Neural cell (in vitro differentiated cells): Measurements from ENCODE around the gene SPRY4. TPM values are rescaled to one million over a fixed set of nuclear protein-coding genes. Genes with fewer than 3 reads are reported as not detected.

Experiments used
- H2AFZ ChIP-seq: fragments of 200-600, 300-800 bp; sonication (generic), shearing (Covaris generic); 2 replicates; pipeline ENCODE4 v1.6.0; 2014; ENCODE audit warnings: low read depth, mild to moderate bottlenecking, antibody characterized with exemption, low read length, moderate library complexity
- H3F3A ChIP-seq: fragments of 200-600 bp; shearing (Covaris generic); 2 replicates; pipeline ENCODE4 v1.6.1; 2016; ENCODE audit warnings: mild to moderate bottlenecking, moderate library complexity, mixed read lengths, antibody characterized with exemption, low read length; ENCODE audit not compliant: insufficient read depth, poor library complexity, severe bottlenecking
- H3K27ac ChIP-seq: fragments of 200-600, 300-800 bp; sonication (generic), shearing (Covaris generic); 2 replicates; pipeline ENCODE4 v1.5.1; 2014; ENCODE audit warnings: mild to moderate bottlenecking, low read length, moderate library complexity
- H3K27me3 ChIP-seq: fragments of 300-800, 200-600 bp; sonication (generic), shearing (Covaris generic); 2 replicates; pipeline ENCODE4 v1.6.0; 2014; ENCODE audit warnings: mild to moderate bottlenecking, low read depth, low read length, moderate library complexity; ENCODE audit not compliant: insufficient read depth
- H3K36me3 ChIP-seq: fragments of 300-800, 200-600 bp; sonication (generic), shearing (Covaris generic); 2 replicates; pipeline ENCODE4 v1.5.1; 2014; ENCODE audit warnings: mild to moderate bottlenecking, antibody characterized with exemption, low read length, moderate library complexity; ENCODE audit not compliant: insufficient read depth
- H3K4me2 ChIP-seq: fragments of 300-800, 200-600 bp; sonication (generic), shearing (Covaris generic); 2 replicates; pipeline ENCODE4 v1.6.0; 2014; ENCODE audit warnings: mild to moderate bottlenecking, low read length
- H3K4me3 ChIP-seq: fragments of 300-800, 200-600 bp; sonication (generic), shearing (Covaris generic); 2 replicates; pipeline ENCODE4 v1.5.1; 2014; ENCODE audit warnings: mild to moderate bottlenecking, low read length, moderate library complexity
- H3K79me2 ChIP-seq: fragments of 200-600 bp; shearing (Covaris generic); replicated peaks from 2 replicates; pipeline ENCODE4 v1.6.0; 2014; ENCODE audit warnings: mild to moderate bottlenecking, low read length, moderate library complexity; ENCODE audit not compliant: insufficient read depth
- H3K9ac ChIP-seq: fragments of 300-800, 200-600 bp; sonication (generic), shearing (Covaris generic); 2 replicates; pipeline ENCODE4 v1.6.1; 2016; ENCODE audit warnings: mild to moderate bottlenecking, low read length, mixed read lengths
- H3K9me2 ChIP-seq: fragments of 200-600 bp; shearing (Covaris generic); 2 replicates; pipeline ENCODE4 v1.6.1; 2016; ENCODE audit warnings: mild to moderate bottlenecking, low read length, mixed read lengths; ENCODE audit not compliant: insufficient read depth
- H3K9me3 ChIP-seq: fragments of 200-600, 300-800 bp; sonication (generic), shearing (Covaris generic); 2 replicates; pipeline ENCODE4 v1.6.1; 2016; ENCODE audit warnings: mild to moderate bottlenecking, mixed run types, low read length, moderate library complexity, mixed read lengths
- H4K20me1 ChIP-seq: fragments of 200-600 bp; shearing (Covaris generic); 2 replicates; pipeline ENCODE4 v1.6.1; 2016; ENCODE audit warnings: mild to moderate bottlenecking, mixed run types; ENCODE audit not compliant: insufficient read depth
- EP300 ChIP-seq: fragments of 450-650 bp; conservative IDR thresholded peaks from 2 replicates; pipeline ENCODE4 v1.6.1; 2014; ENCODE audit warnings: antibody characterized with exemption, mild to moderate bottlenecking, moderate library complexity; ENCODE audit not compliant: poor library complexity, severe bottlenecking
- EZH2 ChIP-seq: fragments of 200-600, 300-800 bp; shearing (Covaris generic), sonication (generic); IDR thresholded peaks from 2 replicates; pipeline ENCODE4 v1.6.1; 2014; ENCODE audit warnings: antibody characterized with exemption, low read length, borderline replicate concordance, mild to moderate bottlenecking; ENCODE audit not compliant: insufficient read depth, poor library complexity, severe bottlenecking
- MXI1 ChIP-seq: fragments of 450-650 bp; conservative IDR thresholded peaks from 2 replicates; pipeline ENCODE4 v1.6.1; 2014; ENCODE audit warnings: antibody characterized with exemption, mild to moderate bottlenecking; ENCODE audit not compliant: poor library complexity, severe bottlenecking
- POLR2AphosphoS5 ChIP-seq: IDR thresholded peaks from 2 replicates; pipeline ENCODE4 v1.6.1; 2012
- RAD21 ChIP-seq: fragments of 450-650 bp; conservative IDR thresholded peaks from 2 replicates; pipeline ENCODE4 v1.6.1; 2014; ENCODE audit warnings: antibody characterized with exemption, mild to moderate bottlenecking, moderate library complexity
- SMC3 ChIP-seq: fragments of 450-650 bp; conservative IDR thresholded peaks from 2 replicates; pipeline ENCODE4 v1.6.1; 2014; ENCODE audit warnings: antibody characterized with exemption, mild to moderate bottlenecking, moderate library complexity; ENCODE audit not compliant: poor library complexity
- TAF1 ChIP-seq: IDR thresholded peaks from 2 replicates; pipeline ENCODE4 v1.6.1; 2012; ENCODE audit warnings: low read depth
- polyA plus RNA-seq: library from polyadenylated mRNA; depleted of rRNA; stranded (reverse); fragments of >200 nt; gene quantifications from 2 replicates; pipeline ENCODE4 v1.2.3, GENCODE V29; 2014
- TF ChIP-seq, protein P1 (sequence below): IDR thresholded peaks from 2 replicates; pipeline ENCODE4 v1.6.1; 2012; ENCODE audit warnings: borderline replicate concordance
- TF ChIP-seq, protein P2 (sequence below): fragments of 450-650 bp; IDR thresholded peaks from 2 replicates; pipeline ENCODE4 v1.5.1; 2014; ENCODE audit warnings: antibody characterized with exemption, mild to moderate bottlenecking, moderate library complexity; ENCODE audit not compliant: poor library complexity, severe bottlenecking

Gene SPRY4
- polyA plus RNA-seq, 1 donor from 2014 or later, result 0.47 TPM

DNA sequence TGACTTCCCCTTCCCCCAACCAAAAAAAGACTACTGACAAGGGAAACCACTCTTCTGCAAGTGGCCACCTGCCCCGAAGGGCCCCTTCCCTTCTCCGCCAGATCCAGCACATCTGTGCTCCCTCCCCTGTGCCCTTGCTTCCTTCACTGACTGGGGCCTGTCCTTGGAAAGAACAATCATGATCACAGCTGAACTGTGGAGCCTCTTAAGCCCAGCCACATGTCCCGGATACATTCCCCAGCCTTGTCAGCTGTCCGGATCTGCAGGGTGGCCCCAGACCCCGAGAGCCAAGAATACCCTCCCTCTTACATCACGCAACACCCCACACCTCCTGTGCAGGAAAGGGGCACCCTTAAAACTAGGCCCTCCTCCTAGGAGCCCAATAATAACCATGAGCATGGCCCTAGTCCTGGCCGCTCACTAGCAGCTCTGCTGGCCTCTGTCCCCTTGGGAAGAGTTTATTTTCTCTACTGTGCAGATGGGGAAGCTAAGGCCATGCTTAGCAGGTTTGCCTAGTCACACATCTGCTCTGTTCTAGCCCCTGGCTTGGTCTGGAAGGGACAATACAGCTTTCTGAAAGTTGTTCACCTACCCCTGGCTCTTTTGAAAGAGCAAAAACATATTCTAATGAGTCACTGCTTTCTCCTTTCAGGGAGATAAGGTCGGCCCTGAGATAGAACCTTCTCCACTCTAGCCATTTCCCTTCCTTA lies 3.8 kb downstream of the SPRY4 start:
- no peaks in the 10 kb centered on the region for H3K9me2 ChIP-seq
- H3K9ac ChIP-seq, result no peak overlapping the region
- H3K4me3 ChIP-seq, result no peak overlapping the region
- no peak for TF ChIP-seq MXI1
- TF ChIP-seq EZH2, result no peak
- TF ChIP-seq RAD21, result no peak
- TF ChIP-seq SMC3, result no peak
- TF ChIP-seq, protein P1, sequence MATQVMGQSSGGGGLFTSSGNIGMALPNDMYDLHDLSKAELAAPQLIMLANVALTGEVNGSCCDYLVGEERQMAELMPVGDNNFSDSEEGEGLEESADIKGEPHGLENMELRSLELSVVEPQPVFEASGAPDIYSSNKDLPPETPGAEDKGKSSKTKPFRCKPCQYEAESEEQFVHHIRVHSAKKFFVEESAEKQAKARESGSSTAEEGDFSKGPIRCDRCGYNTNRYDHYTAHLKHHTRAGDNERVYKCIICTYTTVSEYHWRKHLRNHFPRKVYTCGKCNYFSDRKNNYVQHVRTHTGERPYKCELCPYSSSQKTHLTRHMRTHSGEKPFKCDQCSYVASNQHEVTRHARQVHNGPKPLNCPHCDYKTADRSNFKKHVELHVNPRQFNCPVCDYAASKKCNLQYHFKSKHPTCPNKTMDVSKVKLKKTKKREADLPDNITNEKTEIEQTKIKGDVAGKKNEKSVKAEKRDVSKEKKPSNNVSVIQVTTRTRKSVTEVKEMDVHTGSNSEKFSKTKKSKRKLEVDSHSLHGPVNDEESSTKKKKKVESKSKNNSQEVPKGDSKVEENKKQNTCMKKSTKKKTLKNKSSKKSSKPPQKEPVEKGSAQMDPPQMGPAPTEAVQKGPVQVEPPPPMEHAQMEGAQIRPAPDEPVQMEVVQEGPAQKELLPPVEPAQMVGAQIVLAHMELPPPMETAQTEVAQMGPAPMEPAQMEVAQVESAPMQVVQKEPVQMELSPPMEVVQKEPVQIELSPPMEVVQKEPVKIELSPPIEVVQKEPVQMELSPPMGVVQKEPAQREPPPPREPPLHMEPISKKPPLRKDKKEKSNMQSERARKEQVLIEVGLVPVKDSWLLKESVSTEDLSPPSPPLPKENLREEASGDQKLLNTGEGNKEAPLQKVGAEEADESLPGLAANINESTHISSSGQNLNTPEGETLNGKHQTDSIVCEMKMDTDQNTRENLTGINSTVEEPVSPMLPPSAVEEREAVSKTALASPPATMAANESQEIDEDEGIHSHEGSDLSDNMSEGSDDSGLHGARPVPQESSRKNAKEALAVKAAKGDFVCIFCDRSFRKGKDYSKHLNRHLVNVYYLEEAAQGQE, result no peak
- TF ChIP-seq, protein P2, sequence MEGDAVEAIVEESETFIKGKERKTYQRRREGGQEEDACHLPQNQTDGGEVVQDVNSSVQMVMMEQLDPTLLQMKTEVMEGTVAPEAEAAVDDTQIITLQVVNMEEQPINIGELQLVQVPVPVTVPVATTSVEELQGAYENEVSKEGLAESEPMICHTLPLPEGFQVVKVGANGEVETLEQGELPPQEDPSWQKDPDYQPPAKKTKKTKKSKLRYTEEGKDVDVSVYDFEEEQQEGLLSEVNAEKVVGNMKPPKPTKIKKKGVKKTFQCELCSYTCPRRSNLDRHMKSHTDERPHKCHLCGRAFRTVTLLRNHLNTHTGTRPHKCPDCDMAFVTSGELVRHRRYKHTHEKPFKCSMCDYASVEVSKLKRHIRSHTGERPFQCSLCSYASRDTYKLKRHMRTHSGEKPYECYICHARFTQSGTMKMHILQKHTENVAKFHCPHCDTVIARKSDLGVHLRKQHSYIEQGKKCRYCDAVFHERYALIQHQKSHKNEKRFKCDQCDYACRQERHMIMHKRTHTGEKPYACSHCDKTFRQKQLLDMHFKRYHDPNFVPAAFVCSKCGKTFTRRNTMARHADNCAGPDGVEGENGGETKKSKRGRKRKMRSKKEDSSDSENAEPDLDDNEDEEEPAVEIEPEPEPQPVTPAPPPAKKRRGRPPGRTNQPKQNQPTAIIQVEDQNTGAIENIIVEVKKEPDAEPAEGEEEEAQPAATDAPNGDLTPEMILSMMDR, result no peak
- TF ChIP-seq POLR2AphosphoS5, result no peak
- TF ChIP-seq EP300, result no peak
- no peak for TF ChIP-seq TAF1
- peaks cover 83% of the 10 kb centered on the region for H3K27me3 ChIP-seq
- no peaks in the 10 kb centered on the region for H3K9me3 ChIP-seq
- H3K4me2 ChIP-seq, result no peak overlapping the region
- H3K36me3 ChIP-seq, result no peaks in the 10 kb centered on the region
- H3K27ac ChIP-seq, result no peak overlapping the region
- H3F3A ChIP-seq, result no peaks in the 10 kb centered on the region
- no peak overlapping the region for H2AFZ ChIP-seq
- H3K79me2 ChIP-seq, result no peaks in the 10 kb centered on the region
- H4K20me1 ChIP-seq, result no peaks in the 10 kb centered on the region

DNA sequence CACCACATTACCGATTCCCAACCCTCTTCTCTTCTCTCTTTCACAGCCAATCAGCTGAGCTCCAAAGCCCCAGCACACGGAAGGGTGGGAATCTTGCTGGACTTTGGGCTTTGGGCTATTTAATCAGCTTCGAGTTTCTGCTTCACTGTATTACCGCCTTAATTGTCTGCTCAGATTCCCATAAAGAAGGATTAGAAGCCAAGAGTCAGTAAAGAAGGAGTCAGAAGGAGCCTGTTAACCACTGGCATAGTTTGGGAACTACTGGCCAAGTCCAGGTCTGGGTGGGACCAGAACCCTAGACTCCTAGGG lies 4.4 kb downstream of the SPRY4 start:
- Histone ChIP-seq H3K36me3 (no peaks in the 10 kb centered on the region), H3K4me2 (no peak overlapping the region), H3K27ac (no peak overlapping the region), H3F3A (no peaks in the 10 kb centered on the region), H3K9ac (no peak overlapping the region), H3K79me2 (no peaks in the 10 kb centered on the region), H3K27me3 (peaks cover 77% of the 10 kb centered on the region), H3K9me2 (no peaks in the 10 kb centered on the region), H3K4me3 (no peak overlapping the region), H2AFZ (no peak overlapping the region), H3K9me3 (no peaks in the 10 kb centered on the region), H4K20me1 (no peaks in the 10 kb centered on the region)
- TF ChIP-seq SMC3 (no peak), POLR2AphosphoS5 (no peak), MXI1 (no peak), EZH2 (no peak), TAF1 (no peak), EP300 (no peak), RAD21 (no peak)
- TF ChIP-seq, protein P2, result no peak
- TF ChIP-seq, protein P1, result no peak
